ENCODE data around the gene EPC2.

GRCh38 chr2:148719195-148719749, 74.7 kb downstream of the EPC2 start:
- TF ChIP-seq CTCF (IDR thresholded peaks at IDR 0.05; ENCODE audit: low read depth, low read length) (no peak), POLR2A (IDR thresholded peaks at IDR 0.05; ENCODE audit: extremely low read depth, insufficient read length) (no peak), MYC (IDR thresholded peaks at IDR 0.05; ENCODE audit: low read depth, low read length) (no peak)
